Inflammatory macrophage treated with lipopolysaccharide for 4 hours (primary cell): Measurements from ENCODE around the gene CLOCK.
A peak's percentile ranks its signal among the peaks of the same experiment; 100 is the strongest.

Experiments
- DNase-seq: peaks from one replicate; pipeline ENCODE4 v3.0.0-alpha.2; 2020

Gene CLOCK

GRCh38 chr4:55475394-55476243 lies 71.1 kb downstream of the CLOCK start:
- DNase-seq, result no peak

- no peak for DNase-seq
Observed at GRCh38 chr4:55469979-55470378, 76.7 kb downstream of the CLOCK start.

- DNase-seq, result peak; percentile 8
Observed at GRCh38 chr4:55468724-55469123, 78.0 kb downstream of the CLOCK start.

GRCh38 chr4:55466001-55466400 lies 80.7 kb downstream of the CLOCK start:
- DNase-seq, result peak; percentile 29

GRCh38 chr4:55458611-55459010 lies 88.1 kb downstream of the CLOCK start:
- no peak for DNase-seq

- no peak for DNase-seq
Observed at GRCh38 chr4:55458164-55458563, 88.5 kb downstream of the CLOCK start.

- no peak for DNase-seq
Observed at GRCh38 chr4:55450566-55450965, 96.1 kb downstream of the CLOCK start.

GRCh38 chr4:55447831-55448230 lies 98.9 kb downstream of the CLOCK start:
- no peak for DNase-seq

GRCh38 chr4:55447108-55447708 lies 99.5 kb downstream of the CLOCK start:
- DNase-seq, result no peak

GRCh38 chr4:55446578-55446922 lies 100.2 kb downstream of the CLOCK start:
- no peak for DNase-seq

GRCh38 chr4:55445921-55446577 lies 100.7 kb downstream of the CLOCK start:
- DNase-seq, result peak; percentile 50

GRCh38 chr4:55444827-55445226 lies 101.9 kb downstream of the CLOCK start:
- no peak for DNase-seq

GRCh38 chr4:55442541-55442940 lies 104.2 kb downstream of the CLOCK start:
- DNase-seq, result no peak

GRCh38 chr4:55440786-55441185 lies 105.9 kb downstream of the CLOCK start:
- DNase-seq, result no peak

GRCh38 chr4:55439023-55439422 lies 107.7 kb downstream of the CLOCK start:
- no peak for DNase-seq

- DNase-seq, result no peak
Observed at GRCh38 chr4:55438314-55438713, 108.4 kb downstream of the CLOCK start.

- no peak for DNase-seq
Observed at GRCh38 chr4:55437823-55438222, 108.9 kb downstream of the CLOCK start.

GRCh38 chr4:55437356-55437796 lies 109.3 kb downstream of the CLOCK start:
- DNase-seq, result no peak

- peak; percentile 27 for DNase-seq
Observed at GRCh38 chr4:55435141-55435841, 111.4 kb downstream of the CLOCK start.

- DNase-seq, result no peak
Observed at GRCh38 chr4:55431710-55432336, 114.9 kb downstream of the CLOCK start.

GRCh38 chr4:55424791-55425190 lies 121.9 kb downstream of the CLOCK start:
- DNase-seq, result no peak

- DNase-seq, result no peak
Observed at GRCh38 chr4:55416176-55416575, 130.5 kb downstream of the CLOCK start.

- DNase-seq, result no peak
Observed at GRCh38 chr4:55411621-55412020, 135.1 kb downstream of the CLOCK start.
